Panc1 (cell line): ENCODE results near the gene CALCOCO2. TPM values are rescaled to one million over a fixed set of nuclear protein-coding genes. Genes with fewer than 3 reads are reported as not detected.
"Not testable (repeated sequence)": the region's sequence is repeated elsewhere in the genome, so short reads cannot be mapped to it uniquely, and the experiment has no call there.

Source experiments
- ATAC-seq: fragments of 200-7000 bp; cut with Tn5 transposase; 2 replicates; pipeline ENCODE4 v1.9.1; 2020; ENCODE audit warnings: mild to moderate bottlenecking, moderate library complexity
- BruUV-seq: library from RNA; stranded (reverse); fragments of 400-500 nt; replicated peaks from 2 replicates; lab custom pipeline; 2021; lab: Mats Ljungman, UMichigan
- CTCF ChIA-PET: fragments of 300-600 bp; sonication (Branson Sonifier 250); formaldehyde crosslinking; loops from one replicate; lab custom pipeline; 2022; ENCODE audit warnings: antibody characterized with exemption; lab: Charles Lee
- POLR2A ChIA-PET: fragments of 300-600 bp; sonication (Branson Sonifier 250); formaldehyde crosslinking; loops from one replicate; lab custom pipeline; 2022; ENCODE audit warnings: antibody characterized with exemption; lab: Charles Lee
- DNase-seq: peaks from one replicate; pipeline ENCODE4 v3.0.0-alpha.2; 2010; ENCODE audit warnings: low read depth, low spot score
- H3K27ac ChIP-seq: 2 replicates; pipeline ENCODE4 v1.5.1; 2011; ENCODE audit warnings: mild to moderate bottlenecking, low read length, inconsistent platforms
- H3K27me3 ChIP-seq: fragments of 200-500 bp; sonication (Bioruptor generic); 2 replicates; pipeline ENCODE4 v1.6.0; 2014; ENCODE audit warnings: low read length, inconsistent platforms; ENCODE audit not compliant: control insufficient read depth, insufficient read depth
- H3K36me3 ChIP-seq: fragments of 200-500 bp; sonication (Bioruptor generic); 2 replicates; pipeline ENCODE4 v1.5.1; 2014; ENCODE audit warnings: inconsistent platforms, mild to moderate bottlenecking, low read length, moderate library complexity; ENCODE audit not compliant: control insufficient read depth, insufficient read depth
- H3K4me1 ChIP-seq: 2 replicates; pipeline ENCODE4 v1.5.1; 2011; ENCODE audit warnings: inconsistent platforms, mild to moderate bottlenecking, low read length, moderate library complexity; ENCODE audit not compliant: control insufficient read depth, insufficient read depth
- H3K4me3 ChIP-seq, 2 experiments: 2 replicates each; pipeline ENCODE4 v1.5.1; 2011 to 2012; ENCODE audit warnings: low read depth in 2 of 2, low read length in 2 of 2, mild to moderate bottlenecking in 2 of 2, inconsistent platforms in 1 of 2, moderate library complexity in 1 of 2
- H3K9me3 ChIP-seq: fragments of 200-500 bp; sonication (Bioruptor generic); 2 replicates; pipeline ENCODE4 v1.5.1; 2014; ENCODE audit warnings: low read depth, mild to moderate bottlenecking, inconsistent platforms, low read length, moderate library complexity; ENCODE audit not compliant: control insufficient read depth, insufficient read depth
- CTCF ChIP-seq: fragments of 450-650 bp; IDR thresholded peaks from 2 replicates; pipeline ENCODE4 v1.5.1; 2017; ENCODE audit warnings: mild to moderate bottlenecking
- POLR2AphosphoS5 ChIP-seq: IDR thresholded peaks from 2 replicates; pipeline ENCODE4 v1.6.1; 2012; ENCODE audit warnings: mild to moderate bottlenecking, low read depth, low read length, moderate library complexity
- REST ChIP-seq, 2 experiments: IDR thresholded peaks; 2 replicates each; pipeline ENCODE4 v1.6.1; 2011 to 2012; ENCODE audit warnings: low read depth in 2 of 2, control low read depth in 1 of 2, low read length in 1 of 2, mild to moderate bottlenecking in 1 of 2, moderate library complexity in 1 of 2; ENCODE audit not compliant: insufficient read depth in 1 of 2
- SIN3A ChIP-seq: IDR thresholded peaks from 2 replicates; pipeline ENCODE4 v1.6.1; 2012; ENCODE audit warnings: low read depth, mild to moderate bottlenecking, low read length, moderate library complexity, borderline replicate concordance; ENCODE audit not compliant: insufficient read depth
- TCF7L2 ChIP-seq: IDR thresholded peaks from 2 replicates; pipeline ENCODE4 v1.6.1; 2011; ENCODE audit warnings: mild to moderate bottlenecking, low read depth, low read length, inconsistent platforms
- in situ Hi-C: cut with HindIII; loops from 2 replicates; pipeline ENCODE4 v1.10.0; 2016; ENCODE audit warnings: low sequenced_read_pairs, low pct_unique_long_range_greater_than_20kb
- intact Hi-C: fragments of 100-400 bp; cut with micrococcal nuclease; formaldehyde crosslinking; loops from one replicate; pipeline ENCODE4 v1.10.0; 2022; ENCODE audit not compliant: unreplicated experiment
- total RNA-seq: library from RNA; stranded (reverse); gene quantifications from one replicate; pipeline ENCODE4 v1.2.1, GENCODE V29; 2021; ENCODE audit not compliant: unreplicated experiment

CALCOCO2 gene
- total RNA-seq, 1 experiment from 2014 or later, result 282 TPM

DNA sequence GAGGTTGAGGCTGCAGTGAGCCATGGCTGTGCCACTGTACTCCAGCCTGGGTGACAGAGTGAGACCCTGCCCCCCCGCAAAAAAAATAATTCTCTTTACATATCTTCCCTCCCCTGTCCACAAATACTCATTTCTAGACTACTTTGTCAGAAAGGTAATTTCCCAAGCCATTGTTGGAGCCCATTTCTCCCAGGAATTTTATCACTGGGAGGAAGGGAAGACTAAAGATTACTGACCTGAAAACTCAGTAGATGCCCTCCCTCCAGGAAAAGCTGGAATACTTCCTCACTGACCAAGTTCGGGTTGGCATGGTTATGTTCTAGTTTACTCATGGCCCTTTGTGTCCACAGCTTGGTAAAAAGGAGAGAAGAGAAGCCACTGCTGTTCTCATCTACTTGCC, 4.1 kb downstream of the CALCOCO2 start:
- no peak for TF ChIP-seq SIN3A
- TF ChIP-seq TCF7L2, result no peak
- no peak for TF ChIP-seq CTCF
- TF ChIP-seq REST (IDR thresholded peaks at IDR 0.05; ENCODE audit: insufficient read depth in 1 of 2, low read depth in 2 of 2, low read length in 1 of 2), result no peak
- TF ChIP-seq POLR2AphosphoS5, result no peak
- ChIA-PET POLR2A (no interaction called here), CTCF (interaction anchor here (0.7 kb wide), 1 partner anchor 44 kb away, joined by 4 read pairs; no protein-coding TSS in a partner anchor)
- Histone ChIP-seq H3K4me1 (peaks cover 21% of the 10 kb centered on the region), H3K4me3 (no peak overlapping the region), H3K27ac (no peak overlapping the region), H3K9me3 (no peaks in the 10 kb centered on the region), H3K27me3 (no peaks in the 10 kb centered on the region), H3K36me3 (no peaks in the 10 kb centered on the region)
- BruUV-seq, result no TSS peak
- intact Hi-C loops (no loop called here), in situ Hi-C loops (no loop called here)
- ATAC-seq, result no peak
- DNase-seq, result no peak

- peaks cover 26% of the 10 kb centered on the region for H3K4me1 ChIP-seq
- BruUV-seq, result no TSS peak
- ATAC-seq (no peak), DNase-seq (no peak)
- CTCF ChIA-PET, result no interaction called here
- H3K4me3 ChIP-seq, result no peak overlapping the region
- no peaks in the 10 kb centered on the region for H3K9me3 ChIP-seq
- no peaks in the 10 kb centered on the region for H3K36me3 ChIP-seq
- POLR2A ChIA-PET, result interaction anchor here (0.5 to 0.6 kb wide), 4 partner anchors 14 to 728 kb away, joined by 3 to 17 read pairs (median 4); no protein-coding TSS in a partner anchor
- no peaks in the 10 kb centered on the region for H3K27me3 ChIP-seq
- intact Hi-C loops, result no loop called here
- H3K27ac ChIP-seq, result no peak overlapping the region
- TF ChIP-seq TCF7L2 (no peak), POLR2AphosphoS5 (no peak), REST (IDR thresholded peaks at IDR 0.05; ENCODE audit: insufficient read depth in 1 of 2, low read depth in 2 of 2, low read length in 1 of 2) (no peak), CTCF (no peak), SIN3A (no peak)
- in situ Hi-C loops, result no loop called here
These were observed 5.1 kb downstream of the CALCOCO2 start for GRCh38 chr17:48835971-48836370.

- POLR2A ChIA-PET, result not testable (repeated sequence)
These were observed 6.6 kb downstream of the CALCOCO2 start for GRCh38 chr17:48837458-48837857.

More at GRCh38 chr17:48837458-48837857, 6.6 kb downstream of the CALCOCO2 start:
- H3K9me3 ChIP-seq, ATAC-seq, H3K27me3 ChIP-seq, DNase-seq, BruUV-seq, in situ Hi-C loops, CTCF ChIA-PET, H3K4me3 ChIP-seq, intact Hi-C loops, H3K27ac ChIP-seq, H3K36me3 ChIP-seq: not testable (repeated sequence)
- H3K4me1 ChIP-seq, result peaks cover 23% of the 10 kb centered on the region
